Adipose tissue (tissue), 3 donors: ENCODE measurements around the gene WNT5A. TPM values are rescaled to one million over a fixed set of nuclear protein-coding genes. Genes with fewer than 3 reads are reported as not detected.

ENCODE experiments used
- H3K27ac ChIP-seq: one replicate; pipeline ENCODE4 v1.5.1; 2013; ENCODE audit warnings: low read depth, low read length
- WGBS, 3 donors: extraction: QIAGEN DNeasy Blood & Tissue Kit; methylation state at CpG; one replicate each; pipeline ENCODE4 v1.1.7; 2013; 5-methylcytosine and 5-hydroxymethylcytosine counted together
- polyA plus RNA-seq, 3 donors: library from polyadenylated mRNA; stranded (reverse); fragments of 200-250 nt; gene quantifications; one replicate each; pipeline ENCODE4 v1.2.3, GENCODE V29; 2013
- donor health status: healthy with polysubstance abuse.
- donor health status: Bipolar disorder and iron deficiency.
- donor health status: healthy.

Gene WNT5A
- 1 to 10 TPM; 1.1 to 1.4 (median 1.2) TPM for polyA plus RNA-seq

- H3K27ac ChIP-seq: no peak within 1 kb of the TSS
- WGBS, 3 donors: 1 to 2% (median 1%) methylated on average over 50 to 52 of the region's 52 CpGs
Measured at GRCh38 chr3:55486857-55487380, at the start of gene WNT5A. Gene WNT5A (minus strand): TSS chr3:55487306. CDS start chr3:55486985, 321 bp downstream.

- WGBS, 3 donors: 68 to 83% (median 72%) methylated on average over 2 of the region's 2 CpGs
- no peak overlapping the region for H3K27ac ChIP-seq
Measured at GRCh38 chr3:55534876-55535275, 47.8 kb upstream of the WNT5A start.

- 89 to 97% (median 95%) methylated on average over 3 of the region's 3 CpGs for WGBS, 3 donors
- no peak overlapping the region for H3K27ac ChIP-seq
Measured at GRCh38 chr3:55532806-55533205, 45.7 kb upstream of the WNT5A start.

DNA sequence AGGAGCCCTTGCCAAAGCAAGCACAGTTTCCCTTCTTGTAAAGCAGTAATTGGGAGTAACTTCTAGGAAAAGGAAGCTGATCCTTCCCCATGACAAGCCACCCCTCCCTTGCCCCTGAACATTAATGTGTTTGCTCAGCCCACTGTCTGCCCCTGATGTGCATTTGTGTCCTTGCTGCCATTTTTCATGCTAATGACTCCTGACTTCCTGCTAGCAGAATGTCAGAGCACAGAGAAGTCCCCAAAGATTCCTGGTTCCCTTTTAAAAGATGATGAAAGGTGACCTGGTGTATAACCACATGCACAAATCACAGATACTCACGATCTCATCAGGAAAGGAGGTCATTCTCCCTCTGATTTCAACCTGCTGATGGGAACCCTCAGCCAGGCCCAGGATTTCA, 44.2 kb upstream of the WNT5A start:
- no peak overlapping the region for H3K27ac ChIP-seq
- WGBS, 3 donors: 48 to 76% (median 63%) methylated on average over 1 of the region's 1 CpG

DNA sequence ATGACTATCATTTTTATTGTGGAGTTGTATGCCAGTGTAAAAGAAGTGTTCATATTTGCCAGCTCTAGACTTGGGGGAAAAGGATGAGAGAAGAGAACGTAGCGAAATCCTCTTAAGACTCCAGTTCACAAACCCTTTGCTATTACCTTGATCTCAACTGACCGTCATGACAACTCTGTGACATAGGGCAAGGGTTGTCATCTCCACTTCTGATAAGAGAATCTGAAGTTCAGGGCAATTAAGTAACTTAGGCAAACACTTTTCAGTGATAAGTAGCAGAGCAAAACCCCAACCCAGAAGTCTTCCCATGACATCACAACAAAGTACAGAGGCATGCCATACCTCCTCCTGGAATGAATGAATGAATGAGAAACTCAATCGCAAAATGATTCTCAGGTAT, 40.3 kb upstream of the WNT5A start:
- H3K27ac ChIP-seq: no peak overlapping the region
- WGBS, 3 donors: 80 to 97% (median 94%) methylated on average over 4 of the region's 4 CpGs

- H3K27ac ChIP-seq: no peak overlapping the region
- WGBS, 3 donors: 43 to 85% (median 68%) methylated on average over 10 of the region's 10 CpGs
Measured at GRCh38 chr3:55526332-55527030, 39.4 kb upstream of the WNT5A start.

GRCh38 chr3:55525436-55525835, 38.3 kb upstream of the WNT5A start:
- H3K27ac ChIP-seq: no peak overlapping the region
- 82 to 93% (median 89%) methylated on average over 3 of the region's 3 CpGs for WGBS, 3 donors

GRCh38 chr3:55524565-55525244, 37.6 kb upstream of the WNT5A start:
- no peak overlapping the region for H3K27ac ChIP-seq
- WGBS, 3 donors: 62 to 74% (median 68%) methylated on average over 4 of the region's 4 CpGs

DNA sequence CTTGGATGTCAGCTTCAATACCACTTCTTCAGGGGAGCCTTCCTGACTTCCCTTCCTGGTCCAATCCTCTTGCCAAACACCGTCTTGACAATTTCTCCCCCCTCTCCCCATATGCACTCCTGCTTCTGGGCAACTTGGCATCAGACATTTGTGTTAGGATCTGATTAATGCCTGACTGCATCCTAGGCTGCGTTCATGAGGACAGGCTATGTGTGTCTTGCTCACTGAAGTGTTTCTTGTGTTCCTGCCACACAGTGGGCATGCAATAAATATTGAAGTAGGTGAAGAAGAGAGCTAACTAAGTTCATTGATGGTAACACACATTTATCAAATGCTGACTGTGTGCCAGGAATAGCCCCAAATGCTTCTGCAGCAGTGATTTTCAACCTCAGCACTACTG, 36.4 kb upstream of the WNT5A start:
- WGBS, 3 donors: 95 to 96% (median 95%) methylated on average over 2 of the region's 2 CpGs
- H3K27ac ChIP-seq: no peak overlapping the region

- no peak overlapping the region for H3K27ac ChIP-seq
- 60 to 79% (median 64%) methylated on average over 6 of the region's 6 CpGs for WGBS, 3 donors
Measured at GRCh38 chr3:55521738-55522421, 34.8 kb upstream of the WNT5A start.

DNA sequence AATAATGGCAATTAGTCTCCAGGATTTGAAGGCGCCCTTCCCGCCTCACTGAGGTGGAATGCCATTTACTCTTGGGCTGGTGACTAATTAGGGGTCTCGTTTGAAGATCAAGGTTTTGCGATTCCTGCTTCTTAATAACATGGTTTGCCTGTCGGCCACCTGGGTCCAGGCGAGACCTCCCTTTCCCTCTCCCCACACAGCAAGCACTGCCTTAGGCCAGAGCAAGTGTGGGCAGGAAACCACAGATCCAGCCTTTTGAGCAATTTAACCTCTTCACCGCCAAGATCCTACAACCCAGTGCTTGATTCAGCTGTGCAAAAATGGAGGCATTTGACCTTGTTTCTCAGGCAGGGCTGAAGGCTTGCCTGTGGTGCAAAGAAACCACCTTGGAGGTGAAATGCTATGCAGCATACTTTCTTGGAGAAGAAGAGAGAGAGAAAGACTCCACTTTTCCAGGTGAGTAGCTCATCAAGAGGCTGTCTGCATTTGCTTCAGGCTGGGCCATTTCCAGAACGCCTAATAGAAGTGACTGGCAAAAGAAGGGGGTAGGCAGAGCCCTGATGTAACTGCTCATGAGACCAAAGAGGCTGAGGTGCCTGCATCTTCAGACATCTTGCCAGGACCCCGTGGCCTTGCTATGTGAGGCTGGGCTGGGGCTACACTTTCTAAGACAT, 34.1 kb upstream of the WNT5A start:
- 84 to 89% (median 86%) methylated on average over 9 of the region's 9 CpGs for WGBS, 3 donors
- H3K27ac ChIP-seq: no peak overlapping the region

DNA sequence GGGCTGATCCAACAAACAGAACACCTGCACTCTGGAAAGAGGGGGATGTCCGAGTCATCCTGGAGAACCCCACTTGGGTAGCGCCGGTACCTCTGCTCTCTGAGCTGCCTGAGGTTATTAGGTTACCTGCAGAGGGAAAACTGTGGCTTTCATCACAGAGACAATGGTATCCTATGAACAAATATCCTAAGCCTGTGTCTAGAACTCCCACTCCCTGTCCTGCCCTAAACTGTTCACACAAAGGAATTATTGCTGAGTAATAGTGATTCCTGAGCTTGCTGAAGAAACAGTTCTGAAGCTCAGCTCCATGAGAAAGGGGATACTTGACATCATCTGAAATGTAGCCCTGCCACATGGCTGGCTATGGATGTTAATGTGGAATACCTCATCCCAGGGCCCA, 31.9 kb upstream of the WNT5A start:
- H3K27ac ChIP-seq: no peak overlapping the region
- WGBS, 3 donors: 76 to 86% (median 81%) methylated on average over 3 of the region's 3 CpGs

DNA sequence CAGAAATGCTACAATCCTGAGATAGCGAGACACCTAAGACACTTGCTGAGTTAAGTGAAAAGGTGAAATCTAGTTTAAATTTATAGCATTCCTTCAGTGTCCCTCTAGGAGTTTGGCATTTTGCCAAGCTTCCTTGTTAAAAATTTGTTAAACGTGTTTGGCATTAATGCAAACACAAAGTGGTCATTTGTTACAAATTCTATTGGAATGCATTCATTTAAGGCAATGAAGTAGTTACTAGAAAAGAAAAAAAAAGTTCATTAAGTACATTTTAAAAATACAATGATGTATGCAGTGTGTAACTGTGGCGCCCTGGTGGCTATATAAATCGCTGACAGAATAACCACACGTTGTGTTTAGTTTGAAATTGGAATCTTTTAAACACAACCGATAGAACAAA, 31.3 kb upstream of the WNT5A start:
- H3K27ac ChIP-seq: no peak overlapping the region
- WGBS, 3 donors: 61 to 81% (median 72%) methylated on average over 6 of the region's 6 CpGs

GRCh38 chr3:55516392-55517030, 29.4 kb upstream of the WNT5A start:
- H3K27ac ChIP-seq: no peak overlapping the region

DNA sequence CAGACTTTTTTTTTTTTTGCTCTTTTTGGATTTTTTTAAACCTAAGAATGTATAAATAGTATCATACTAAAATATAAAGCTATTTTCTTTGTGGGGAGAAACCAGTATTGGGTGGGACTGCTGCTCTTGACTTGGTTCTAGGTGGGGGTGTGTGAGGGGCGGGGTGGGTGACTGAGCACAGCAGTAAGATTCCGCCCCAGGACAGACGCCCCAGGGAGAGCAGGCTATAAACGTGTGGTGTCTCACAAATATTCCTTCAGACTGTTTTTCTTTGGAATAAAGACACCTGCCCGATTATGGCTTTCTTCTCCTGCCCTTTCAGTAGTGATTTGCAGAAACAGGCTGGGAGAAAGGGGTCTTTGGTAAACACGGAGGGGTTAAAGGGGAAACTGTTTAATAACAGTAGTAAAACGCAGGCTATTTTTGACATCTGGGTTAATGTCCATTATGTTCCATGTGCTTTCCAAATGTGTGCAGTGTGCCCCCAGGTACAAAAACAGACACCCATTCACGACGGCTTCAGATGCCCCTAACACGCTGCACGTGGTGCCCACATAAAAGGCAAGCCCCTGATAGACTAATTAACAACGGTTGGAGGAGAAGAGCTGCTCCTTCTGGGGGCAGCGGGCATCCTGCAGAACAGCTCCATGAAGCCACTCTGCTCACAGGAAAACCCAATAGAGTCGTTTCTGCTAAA, 28.6 kb upstream of the WNT5A start:
- 60 to 65% (median 63%) methylated on average over 14 of the region's 14 CpGs for WGBS, 3 donors
- H3K27ac ChIP-seq: no peak overlapping the region

More at GRCh38 chr3:55516392-55517030, 29.4 kb upstream of the WNT5A start:
- 78 to 86% (median 79%) methylated on average over 10 of the region's 10 CpGs for WGBS, 3 donors

DNA sequence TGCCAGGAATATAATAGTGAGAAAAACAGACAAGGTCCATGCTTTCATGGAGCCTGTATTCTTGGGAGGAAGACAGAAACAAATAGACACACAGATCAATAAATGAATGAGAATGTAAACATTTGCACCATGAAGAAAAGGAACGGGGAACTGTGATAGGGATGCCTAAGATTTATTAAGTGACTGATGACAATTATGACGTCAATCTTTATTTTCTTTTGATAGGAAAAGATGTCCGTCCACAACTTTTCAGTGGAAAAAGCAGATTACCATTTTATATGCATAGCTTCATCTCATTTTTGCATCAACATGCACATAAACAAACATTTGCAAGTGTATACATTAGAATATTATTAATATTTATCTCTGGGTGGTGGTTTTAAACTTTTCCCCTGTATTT, 27.9 kb upstream of the WNT5A start:
- H3K27ac ChIP-seq: no peak overlapping the region
- WGBS, 3 donors: 56 to 85% (median 84%) methylated on average over 3 of the region's 3 CpGs

DNA sequence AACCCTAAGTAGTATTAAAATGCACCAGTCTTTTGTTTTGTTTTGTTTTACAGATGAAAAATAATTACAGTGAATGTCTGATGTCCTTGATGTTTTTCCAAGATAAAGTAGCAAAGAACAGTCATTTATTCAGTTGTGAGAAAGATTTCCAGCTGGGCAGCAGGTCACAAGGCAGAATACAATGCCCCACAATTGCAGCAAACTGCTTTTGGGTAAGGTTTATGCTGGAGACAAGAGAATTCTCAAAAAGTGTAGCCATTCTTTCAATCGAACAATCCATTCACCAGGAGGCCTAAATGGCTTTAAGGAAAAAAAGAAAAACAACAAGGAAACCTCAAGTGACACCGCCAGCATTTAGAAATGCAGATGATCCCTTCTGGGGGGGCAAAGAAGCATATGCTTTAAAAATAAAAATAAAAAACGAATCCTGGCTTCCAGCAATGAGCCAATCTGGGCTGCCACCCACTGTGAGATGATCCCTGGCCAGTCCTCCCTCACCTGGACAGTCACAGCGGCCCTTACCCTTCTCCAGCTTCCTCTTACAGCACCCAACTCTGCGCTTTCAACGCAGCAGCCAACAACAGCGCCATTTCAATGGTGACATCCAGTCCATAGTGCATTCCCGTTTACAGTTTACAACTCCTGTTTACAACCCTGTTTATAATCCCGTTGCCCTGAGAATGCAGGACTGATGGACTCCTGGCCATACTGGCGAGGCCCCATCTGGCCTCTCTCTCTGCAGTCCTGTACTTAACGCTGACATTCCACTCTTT, 25.7 kb upstream of the WNT5A start:
- H3K27ac ChIP-seq: no peak overlapping the region
- WGBS, 3 donors: 62 to 77% (median 65%) methylated on average over 11 of the region's 11 CpGs
